Thyroid gland (tissue), 4 donors: ENCODE measurements around the gene NXPH4. TPM values are rescaled to one million over a fixed set of nuclear protein-coding genes. Genes with fewer than 3 reads are reported as not detected.

ENCODE experiments used
- DNase-seq, 2 donors: peaks; one replicate each; pipeline ENCODE4 v3.0.0-alpha.2; 2019
- H3K27ac ChIP-seq, 3 donors: fragments of 200-600 bp; sonication (generic); 1 replicate in 2 of 3; 2 replicates in 1 of 3; pipeline ENCODE4 v1.5.1; 2016 to 2019; ENCODE audit warnings: mild to moderate bottlenecking in 1 of 3, moderate library complexity in 1 of 3
- H3K27me3 ChIP-seq: fragments of 200-600 bp; sonication (generic); one replicate; pipeline ENCODE4 v1.5.1; 2019
- H3K36me3 ChIP-seq, 2 donors: fragments of 200-600 bp; sonication (generic); one replicate each; pipeline ENCODE4 v1.5.1; 2016 to 2019
- H3K4me1 ChIP-seq, 2 donors: fragments of 200-600 bp; sonication (generic); one replicate each; pipeline ENCODE4 v1.5.1; 2017 to 2019
- H3K4me3 ChIP-seq, 3 donors: fragments of 200-600 bp; sonication (generic); replicated peaks in 1 of 3; 1 replicate in 2 of 3; 2 replicates in 1 of 3; pipeline ENCODE4 v1.5.1; 2016; ENCODE audit warnings: mild to moderate bottlenecking in 1 of 3
- H3K9me3 ChIP-seq: fragments of 200-600 bp; sonication (generic); one replicate; pipeline ENCODE4 v1.5.1; 2017
- POLR2A ChIP-seq, 2 donors: fragments of 450-650 bp; IDR thresholded peaks; one replicate each; pipeline ENCODE4 v1.6.1; 2017; ENCODE audit warnings: antibody characterized with exemption in 2 of 2, mild to moderate bottlenecking in 2 of 2, moderate library complexity in 1 of 2
- WGBS, 2 donors: methylation state at CpG; one replicate each; pipeline ENCODE4 v1.1.5; 2017; 5-methylcytosine and 5-hydroxymethylcytosine counted together
- intact Hi-C: fragments of 100-400 bp; cut with DNase I; formaldehyde crosslinking; loops from one replicate; pipeline ENCODE4 v1.15.1; 2023
- total RNA-seq, 4 donors: library from RNA; depleted of rRNA; stranded (reverse); fragments of >200 nt; gene quantifications; one replicate each; pipeline ENCODE4 v1.2.3, GENCODE V29; 2016
- TF ChIP-seq, protein P1 (sequence below), 6 experiments: fragments of 200-600 bp in 3 of 6; fragments of 450-650 bp in 3 of 6; sonication (generic) in 3 of 6; IDR thresholded peaks; one replicate each; pipeline ENCODE4 v1.5.1; 2016 to 2019; ENCODE audit warnings: antibody characterized with exemption in 6 of 6, mild to moderate bottlenecking in 2 of 6, inconsistent platforms in 1 of 6, moderate library complexity in 1 of 6

NXPH4 gene
- total RNA-seq, 4 donors from 2014 or later, result 0.27 TPM; not detected in 3

DNA sequence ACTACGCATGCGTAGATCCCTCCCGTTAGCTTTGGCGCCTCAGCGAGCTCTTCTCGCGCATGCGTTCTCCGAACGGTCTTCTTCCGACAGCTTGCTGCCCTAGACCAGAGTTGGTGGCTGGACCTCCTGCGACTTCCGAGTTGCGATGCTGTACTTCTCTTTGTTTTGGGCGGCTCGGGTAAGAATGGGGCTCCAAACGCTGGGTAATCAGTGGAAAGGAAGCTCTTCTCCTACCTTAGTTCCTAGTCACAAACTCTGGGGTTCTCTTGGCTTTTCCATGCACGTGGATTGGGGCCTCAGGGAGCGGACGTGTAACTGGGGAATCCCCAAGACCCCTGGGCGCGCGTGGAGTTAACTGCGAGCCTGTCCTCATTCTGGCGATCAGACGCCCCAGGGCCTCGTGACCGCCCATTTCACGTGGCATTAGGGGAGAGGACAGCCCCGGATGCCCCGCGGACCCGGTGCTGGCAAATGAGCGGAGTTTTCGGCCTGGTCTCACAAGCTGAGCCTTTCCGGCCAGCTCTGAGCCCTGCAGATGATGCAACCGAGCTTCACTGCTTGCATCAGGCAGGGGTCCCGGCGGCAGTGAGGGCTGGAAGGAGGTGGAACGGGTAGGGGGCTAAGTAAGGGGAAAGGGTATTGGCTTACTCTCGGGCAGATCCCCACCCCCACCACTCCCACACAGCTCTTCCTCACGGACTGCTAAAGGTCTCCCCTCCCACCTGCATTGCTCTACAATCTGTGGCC, 13.2 kb downstream of the NXPH4 start, which contains the start of gene SHMT2:
Gene SHMT2, plus strand, starts transcription at position 78 of the 747 bp plus-strand sequence. Its CDS starts 68 bp downstream, at position 146.
- H3K4me3 ChIP-seq, result peak within 1 kb of the TSS; percentile 29 to 60 (median 55)
- H3K27ac ChIP-seq, result peak within 1 kb of the TSS in 2 of 3 donors; percentile 32 to 65
- H3K27me3 ChIP-seq, result peaks cover 6% of the 10 kb centered on the region
- H3K9me3 ChIP-seq, result no peaks in the 10 kb centered on the region
- peaks cover 23 to 26% of the 10 kb centered on the region in 2 donors for H3K36me3 ChIP-seq
- WGBS, 2 donors, result 1 to 3% methylated on average over 26 to 32 of the region's 42 CpGs
- peaks cover 10 to 41% of the 10 kb centered on the region in 2 donors for H3K4me1 ChIP-seq
- TF ChIP-seq, protein P1, sequence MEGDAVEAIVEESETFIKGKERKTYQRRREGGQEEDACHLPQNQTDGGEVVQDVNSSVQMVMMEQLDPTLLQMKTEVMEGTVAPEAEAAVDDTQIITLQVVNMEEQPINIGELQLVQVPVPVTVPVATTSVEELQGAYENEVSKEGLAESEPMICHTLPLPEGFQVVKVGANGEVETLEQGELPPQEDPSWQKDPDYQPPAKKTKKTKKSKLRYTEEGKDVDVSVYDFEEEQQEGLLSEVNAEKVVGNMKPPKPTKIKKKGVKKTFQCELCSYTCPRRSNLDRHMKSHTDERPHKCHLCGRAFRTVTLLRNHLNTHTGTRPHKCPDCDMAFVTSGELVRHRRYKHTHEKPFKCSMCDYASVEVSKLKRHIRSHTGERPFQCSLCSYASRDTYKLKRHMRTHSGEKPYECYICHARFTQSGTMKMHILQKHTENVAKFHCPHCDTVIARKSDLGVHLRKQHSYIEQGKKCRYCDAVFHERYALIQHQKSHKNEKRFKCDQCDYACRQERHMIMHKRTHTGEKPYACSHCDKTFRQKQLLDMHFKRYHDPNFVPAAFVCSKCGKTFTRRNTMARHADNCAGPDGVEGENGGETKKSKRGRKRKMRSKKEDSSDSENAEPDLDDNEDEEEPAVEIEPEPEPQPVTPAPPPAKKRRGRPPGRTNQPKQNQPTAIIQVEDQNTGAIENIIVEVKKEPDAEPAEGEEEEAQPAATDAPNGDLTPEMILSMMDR (IDR thresholded peaks at IDR 0.05), result no peak
- TF ChIP-seq POLR2A (IDR thresholded peaks at IDR 0.05), result peak in 1 of 2 donors; percentile 43
- intact Hi-C loops, result no loop called here
- DNase-seq, result peak; percentile 94 to 95

DNA sequence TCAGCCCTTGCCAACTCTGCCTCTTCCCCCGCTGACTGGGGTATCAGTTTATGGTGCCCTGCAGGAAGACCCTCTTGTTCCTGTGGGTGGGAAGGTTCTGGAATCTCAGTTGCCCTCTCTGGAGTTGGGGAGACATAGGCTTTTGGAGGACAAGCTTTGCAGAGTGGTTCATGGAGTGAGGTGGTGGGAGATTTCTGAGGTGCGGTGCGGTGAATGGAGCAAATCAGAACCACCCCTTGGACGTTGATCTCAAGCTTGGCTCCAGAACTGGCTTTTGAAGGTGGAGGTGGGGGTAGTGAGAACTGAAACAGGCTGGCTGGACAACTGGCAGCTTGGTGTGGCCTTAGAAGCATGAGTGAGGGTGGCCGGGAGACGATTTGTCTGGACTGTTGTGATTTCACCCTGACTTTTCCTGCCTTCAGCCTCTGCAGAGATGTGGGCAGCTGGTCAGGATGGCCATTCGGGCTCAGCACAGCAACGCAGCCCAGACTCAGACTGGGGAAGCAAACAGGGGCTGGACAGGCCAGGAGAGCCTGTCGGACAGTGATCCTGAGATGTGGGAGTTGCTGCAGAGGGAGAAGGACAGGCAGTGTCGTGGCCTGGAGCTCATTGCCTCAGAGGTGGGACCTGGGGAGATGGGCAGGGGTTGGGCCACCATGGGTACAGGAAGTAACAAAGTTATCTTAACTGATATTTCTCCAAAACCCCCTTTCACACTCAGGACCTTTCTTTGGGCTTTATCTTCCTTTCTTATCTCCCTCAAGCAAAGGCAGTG, 14.0 kb downstream of the NXPH4 start:
- H3K4me1 ChIP-seq, result peaks cover 10 to 33% of the 10 kb centered on the region in 2 donors
- H3K27ac ChIP-seq, result no peak overlapping the region
- peaks cover 23 to 26% of the 10 kb centered on the region in 2 donors for H3K36me3 ChIP-seq
- no peak for DNase-seq
- intact Hi-C loops, result no loop called here
- H3K4me3 ChIP-seq, result peak overlapping the region in 1 of 3 donors; percentile 60
- TF ChIP-seq, protein P1 (IDR thresholded peaks at IDR 0.05), result no peak
- no peak for TF ChIP-seq POLR2A (IDR thresholded peaks at IDR 0.05)
- H3K9me3 ChIP-seq, result no peaks in the 10 kb centered on the region
- peaks cover 4% of the 10 kb centered on the region for H3K27me3 ChIP-seq
- 61 to 70% methylated on average over 9 to 10 of the region's 10 CpGs for WGBS, 2 donors

DNA sequence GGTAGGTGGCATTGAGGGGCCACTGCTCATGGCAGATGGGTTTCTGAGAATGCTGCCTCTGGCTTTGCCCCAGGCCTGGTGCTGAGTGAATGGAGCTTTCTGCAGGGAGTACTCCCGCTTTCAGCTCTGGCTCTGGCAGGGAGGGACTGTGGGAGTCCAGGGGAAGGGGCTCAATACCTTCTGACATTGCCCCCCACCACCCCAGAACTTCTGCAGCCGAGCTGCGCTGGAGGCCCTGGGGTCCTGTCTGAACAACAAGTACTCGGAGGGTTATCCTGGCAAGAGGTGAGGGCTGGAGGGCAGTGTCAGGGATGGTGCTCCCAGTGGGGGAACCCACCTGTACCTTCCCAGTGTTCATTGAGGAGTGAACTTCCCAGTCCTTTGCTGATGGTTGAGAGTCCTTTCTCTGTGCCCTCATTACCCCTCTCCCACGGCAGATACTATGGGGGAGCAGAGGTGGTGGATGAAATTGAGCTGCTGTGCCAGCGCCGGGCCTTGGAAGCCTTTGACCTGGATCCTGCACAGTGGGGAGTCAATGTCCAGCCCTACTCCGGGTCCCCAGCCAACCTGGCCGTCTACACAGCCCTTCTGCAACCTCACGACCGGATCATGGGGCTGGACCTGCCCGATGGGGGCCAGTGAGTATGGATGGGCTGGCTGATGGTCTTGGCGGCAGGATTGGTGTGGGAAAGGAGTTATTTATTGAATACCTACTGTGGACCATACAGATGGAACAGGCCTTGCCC, 14.9 kb downstream of the NXPH4 start:
- H3K4me1 ChIP-seq, result peaks cover 10 to 27% of the 10 kb centered on the region in 2 donors
- intact Hi-C loops, result no loop called here
- H3K4me3 ChIP-seq, result no peak overlapping the region
- no peak for DNase-seq
- WGBS, 2 donors, result 91 to 94% methylated on average over 13 of the region's 13 CpGs
- no peak overlapping the region for H3K27ac ChIP-seq
- H3K36me3 ChIP-seq, result peaks cover 23 to 26% of the 10 kb centered on the region in 2 donors
- no peaks in the 10 kb centered on the region for H3K9me3 ChIP-seq
- TF ChIP-seq POLR2A (IDR thresholded peaks at IDR 0.05), result no peak
- TF ChIP-seq, protein P1 (IDR thresholded peaks at IDR 0.05), result no peak
- peaks cover under 1% of the 10 kb centered on the region for H3K27me3 ChIP-seq

DNA sequence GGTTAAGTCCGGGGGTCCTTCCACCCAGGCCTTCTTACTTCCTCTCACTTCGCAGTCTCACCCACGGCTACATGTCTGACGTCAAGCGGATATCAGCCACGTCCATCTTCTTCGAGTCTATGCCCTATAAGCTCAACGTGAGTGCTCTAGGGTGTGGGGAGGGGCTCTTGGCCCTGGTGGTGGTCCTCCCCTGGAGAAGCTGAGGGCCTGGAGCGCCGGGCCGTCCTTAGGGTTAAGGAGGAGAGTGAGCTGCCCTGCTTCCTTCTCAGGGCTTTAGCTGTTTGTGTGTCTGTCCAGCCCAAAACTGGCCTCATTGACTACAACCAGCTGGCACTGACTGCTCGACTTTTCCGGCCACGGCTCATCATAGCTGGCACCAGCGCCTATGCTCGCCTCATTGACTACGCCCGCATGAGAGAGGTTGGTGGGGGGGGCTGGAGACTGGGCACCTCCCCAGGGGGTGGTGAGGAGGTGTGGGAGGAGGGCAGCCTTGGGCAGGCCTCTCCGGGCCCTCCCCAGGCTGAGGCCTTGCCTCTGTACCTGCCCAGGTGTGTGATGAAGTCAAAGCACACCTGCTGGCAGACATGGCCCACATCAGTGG, 15.7 kb downstream of the NXPH4 start:
- intact Hi-C loops, result no loop called here
- DNase-seq, result no peak
- TF ChIP-seq, protein P1 (IDR thresholded peaks at IDR 0.05), result no peak
- TF ChIP-seq POLR2A (IDR thresholded peaks at IDR 0.05), result no peak
- H3K36me3 ChIP-seq, result peaks cover 23 to 26% of the 10 kb centered on the region in 2 donors
- no peaks in the 10 kb centered on the region for H3K27me3 ChIP-seq
- H3K27ac ChIP-seq, result no peak overlapping the region
- peaks cover 10 to 19% of the 10 kb centered on the region in 2 donors for H3K4me1 ChIP-seq
- H3K4me3 ChIP-seq, result no peak overlapping the region
- no peaks in the 10 kb centered on the region for H3K9me3 ChIP-seq
- WGBS, 2 donors, result 89 to 94% methylated on average over 13 to 18 of the region's 19 CpGs
